ENCODE data around the gene IFITM5.
"Not testable (repeated sequence)": the region's sequence is repeated elsewhere in the genome, so short reads cannot be mapped to it uniquely, and the experiment has no call there.

Gene IFITM5

DNA sequence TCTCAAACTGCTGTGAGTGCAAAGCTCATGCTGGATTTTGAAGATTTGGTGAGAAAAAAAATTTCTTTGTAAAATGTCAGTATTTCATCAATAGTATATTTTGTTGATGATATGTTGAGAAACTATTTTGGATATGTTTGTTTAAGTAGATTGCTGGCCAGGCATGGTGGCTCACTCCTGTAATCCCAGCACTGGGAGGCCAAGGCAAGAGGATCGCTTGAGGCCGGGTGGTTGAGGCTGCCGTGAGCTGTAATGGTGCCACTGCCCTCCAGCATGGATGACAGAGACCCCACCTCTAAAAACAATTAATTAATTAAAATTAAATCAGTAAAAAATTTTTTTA lies 28.2 kb upstream of the IFITM5 start:
- DNase-seq: no peak

DNA sequence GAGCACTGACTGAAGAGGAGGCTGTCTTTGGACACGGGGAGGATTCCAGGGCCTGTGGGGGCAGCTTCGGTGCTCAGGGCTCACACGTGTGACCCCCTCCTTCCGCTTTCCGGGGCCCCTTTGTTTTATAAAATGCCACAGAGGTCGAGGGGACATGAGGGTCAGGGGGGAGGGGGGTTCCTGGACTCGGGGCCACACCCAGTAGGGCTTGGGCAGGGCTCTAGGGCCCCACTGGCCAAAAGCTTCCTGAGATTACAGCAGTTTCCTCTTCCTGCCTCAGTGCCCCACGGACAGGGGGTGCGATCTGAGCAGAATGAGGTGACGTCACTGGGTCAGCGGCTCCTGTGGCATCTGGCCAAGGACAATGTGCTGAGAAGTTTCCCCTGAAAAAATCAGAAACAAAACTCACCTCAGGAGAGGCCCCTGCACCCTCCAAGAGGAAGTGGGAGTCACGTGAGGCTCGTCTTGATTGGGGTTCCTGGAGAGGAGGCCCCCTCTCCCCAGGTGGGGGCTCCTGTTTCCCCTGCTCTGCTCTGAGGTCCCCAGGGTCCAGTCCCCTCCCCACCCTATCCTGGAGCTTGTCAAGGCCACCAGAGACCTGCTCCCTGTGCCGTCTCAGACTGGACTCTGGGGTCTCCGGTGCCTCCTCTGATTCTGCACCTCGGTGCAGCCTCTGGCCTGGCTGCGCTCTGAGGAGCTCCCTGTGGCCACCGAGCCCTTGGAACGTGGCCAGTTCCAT lies 27.7 kb upstream of the IFITM5 start:
- no peak for DNase-seq

DNA sequence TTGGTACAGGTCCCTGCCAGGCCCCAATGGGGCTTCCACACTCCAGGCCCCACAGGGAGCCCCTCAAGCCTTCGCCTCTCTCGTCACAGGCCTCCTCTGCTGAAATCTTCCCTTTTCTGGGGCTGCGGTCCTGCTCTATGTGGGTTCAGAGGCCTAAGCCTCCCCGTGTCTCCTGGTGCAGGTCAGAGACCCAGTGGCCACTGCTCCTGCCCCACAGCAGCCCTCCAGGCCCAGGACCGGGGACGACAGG lies 27.2 kb upstream of the IFITM5 start:
- DNase-seq: no peak

DNA sequence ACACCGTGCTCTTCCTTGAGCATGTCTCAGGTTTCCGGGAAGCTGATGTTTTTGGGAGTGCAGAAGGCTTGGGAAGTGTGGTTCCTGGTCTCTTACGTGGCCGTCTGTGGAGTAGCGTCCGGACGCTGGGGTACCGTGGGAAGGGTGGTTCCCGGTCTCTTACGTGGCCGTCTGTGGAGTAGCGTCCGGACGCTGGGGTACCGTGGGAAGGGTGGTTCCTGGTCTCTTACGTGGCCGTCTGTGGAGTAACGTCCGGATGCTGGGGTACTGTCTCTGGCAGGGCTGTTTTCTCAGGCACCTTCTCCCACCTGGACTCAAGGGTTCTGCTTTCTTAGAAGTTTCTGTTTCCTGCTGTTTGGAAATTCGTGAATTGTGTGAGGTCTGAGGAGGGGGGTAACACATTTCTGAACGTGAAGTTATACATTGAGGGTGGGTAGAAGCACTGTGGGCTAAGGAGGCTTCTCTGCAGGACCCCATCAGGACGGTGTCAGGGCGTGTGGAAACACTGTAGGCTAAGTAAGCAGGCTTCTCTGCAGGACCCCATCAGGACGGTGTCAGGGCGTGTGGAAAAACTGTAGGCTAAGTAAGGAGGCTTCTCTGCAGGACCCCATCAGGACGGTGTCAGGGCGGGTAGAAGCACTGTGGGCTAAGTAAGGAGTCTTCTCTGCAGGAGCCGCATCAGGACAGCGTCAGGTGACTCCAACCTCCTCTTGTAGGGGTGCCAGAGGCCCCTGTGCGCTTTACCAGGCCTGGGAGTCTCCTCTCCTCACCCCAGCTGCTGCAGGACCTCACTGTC lies 26.7 kb upstream of the IFITM5 start:
- no peak for DNase-seq

DNA sequence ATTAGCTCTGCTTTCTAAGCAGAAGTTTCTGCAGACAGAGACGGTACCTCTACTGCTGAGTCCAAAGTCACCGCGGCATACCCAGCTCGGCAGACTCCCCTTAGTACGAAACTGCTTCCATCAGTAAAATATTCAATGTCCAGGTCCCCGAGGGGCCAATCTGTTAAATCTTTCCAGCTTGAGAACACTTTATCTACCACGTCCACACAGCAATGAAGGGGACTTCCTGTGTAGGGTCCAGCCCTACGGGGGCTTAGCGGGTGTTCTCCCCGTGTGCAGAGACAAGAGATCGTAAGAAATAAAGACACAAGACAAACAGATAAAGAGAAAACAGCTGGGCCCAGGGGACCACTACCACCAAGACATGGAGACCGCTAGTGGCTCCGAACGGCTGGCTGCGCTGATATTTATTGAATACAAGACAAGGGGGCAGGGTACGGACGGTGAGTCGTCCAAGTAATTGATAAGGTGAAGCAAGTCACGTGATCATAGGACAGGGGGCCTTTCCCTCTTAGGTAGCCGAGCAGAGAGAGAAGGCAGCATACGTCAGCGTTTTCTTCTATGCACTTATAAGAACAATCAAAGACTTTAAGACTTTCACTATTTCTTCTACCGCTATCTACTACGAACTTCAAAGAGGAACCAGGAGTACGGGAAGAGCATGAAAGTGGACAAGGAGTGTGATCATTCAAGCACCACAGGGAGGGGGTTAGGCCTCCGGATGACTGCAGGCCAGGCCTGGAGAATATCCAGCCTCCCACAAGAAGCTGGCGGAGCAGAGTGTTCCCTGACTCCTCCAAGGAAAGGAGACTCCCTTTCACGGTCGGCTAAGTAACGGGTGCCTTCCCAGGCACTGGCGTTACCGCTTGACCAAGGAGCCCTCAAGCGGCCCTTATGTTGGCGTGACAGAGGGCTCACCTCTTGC lies 25.5 kb upstream of the IFITM5 start:
- DNase-seq: not testable (repeated sequence)

DNA sequence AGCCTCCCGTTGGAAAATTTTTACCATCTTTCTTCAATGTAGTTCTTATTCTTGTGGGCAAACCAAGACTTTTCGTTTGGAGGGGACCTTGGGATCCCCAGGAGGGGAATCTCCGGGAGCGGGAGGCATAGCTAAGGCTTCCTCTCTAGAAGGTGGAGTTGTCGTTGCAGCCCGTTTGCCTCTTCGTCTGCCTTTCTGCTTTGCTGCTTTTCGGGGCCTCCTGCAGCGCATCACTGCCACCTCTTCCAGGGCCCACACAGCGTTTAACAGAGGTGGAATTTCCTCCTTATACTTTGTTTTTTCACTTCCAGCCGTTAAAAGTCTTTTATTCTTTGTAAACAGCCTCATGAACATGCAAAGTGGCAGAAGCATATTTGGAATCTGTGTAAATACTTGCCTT lies 24.8 kb upstream of the IFITM5 start:
- DNase-seq: no peak

DNA sequence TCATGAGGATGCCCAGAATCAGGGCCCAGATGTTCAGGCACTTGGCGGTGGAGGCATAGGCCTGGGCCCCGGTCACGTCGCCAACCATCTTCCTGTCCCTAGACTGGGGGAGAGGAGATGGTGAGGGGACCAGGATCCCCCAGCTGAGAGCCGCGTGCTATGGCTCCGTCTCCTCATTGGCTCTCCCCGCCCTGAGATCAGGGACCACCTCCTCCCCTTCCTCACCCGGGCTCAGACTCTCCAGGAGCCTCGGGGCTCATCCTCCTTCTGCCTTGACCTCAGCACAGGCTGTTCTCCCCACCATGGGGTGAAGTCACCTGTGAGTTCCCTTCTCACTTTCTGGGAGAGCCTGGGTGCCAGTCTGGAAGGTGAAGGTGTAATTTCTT lies 20.6 kb upstream of the IFITM5 start:
- not testable (repeated sequence) for DNase-seq

DNA sequence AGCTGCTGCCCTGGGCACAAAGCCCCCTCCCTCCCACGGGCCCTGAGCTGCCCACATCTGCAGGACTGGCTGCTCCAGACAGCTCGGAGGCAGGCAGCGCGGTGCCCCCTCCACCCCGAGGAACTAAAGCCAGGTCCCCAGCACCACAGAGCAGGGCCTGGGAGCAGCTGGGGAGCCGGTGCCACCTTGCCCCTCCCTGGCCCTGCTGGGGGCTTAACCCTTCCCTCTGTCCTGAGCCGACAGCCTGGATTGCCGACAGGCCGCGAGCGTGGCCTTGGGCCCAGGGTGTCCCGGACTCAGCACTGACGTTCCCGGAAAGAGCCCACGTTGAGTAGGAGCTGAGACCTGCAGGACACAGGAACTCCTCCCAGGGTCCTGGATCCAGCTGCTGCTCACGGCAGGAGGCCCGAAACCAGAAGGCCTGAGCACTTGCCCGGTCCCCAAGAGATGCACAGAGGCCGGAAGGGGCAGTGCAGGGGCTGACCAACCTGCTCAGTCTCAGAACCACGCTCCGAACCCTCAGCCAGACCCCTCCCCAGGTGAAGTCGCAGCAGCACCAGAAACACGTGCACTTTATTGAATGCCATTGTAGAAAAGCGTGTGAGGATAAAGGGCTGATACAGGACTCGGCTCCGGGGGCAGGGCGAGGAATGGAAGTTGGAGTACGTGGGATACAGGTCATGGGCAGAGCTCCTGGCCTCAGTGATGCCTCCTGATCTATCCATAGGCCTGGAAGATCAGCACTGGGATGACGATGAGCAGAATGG lies 20.0 kb upstream of the IFITM5 start:
- DNase-seq: not testable (repeated sequence)

DNA sequence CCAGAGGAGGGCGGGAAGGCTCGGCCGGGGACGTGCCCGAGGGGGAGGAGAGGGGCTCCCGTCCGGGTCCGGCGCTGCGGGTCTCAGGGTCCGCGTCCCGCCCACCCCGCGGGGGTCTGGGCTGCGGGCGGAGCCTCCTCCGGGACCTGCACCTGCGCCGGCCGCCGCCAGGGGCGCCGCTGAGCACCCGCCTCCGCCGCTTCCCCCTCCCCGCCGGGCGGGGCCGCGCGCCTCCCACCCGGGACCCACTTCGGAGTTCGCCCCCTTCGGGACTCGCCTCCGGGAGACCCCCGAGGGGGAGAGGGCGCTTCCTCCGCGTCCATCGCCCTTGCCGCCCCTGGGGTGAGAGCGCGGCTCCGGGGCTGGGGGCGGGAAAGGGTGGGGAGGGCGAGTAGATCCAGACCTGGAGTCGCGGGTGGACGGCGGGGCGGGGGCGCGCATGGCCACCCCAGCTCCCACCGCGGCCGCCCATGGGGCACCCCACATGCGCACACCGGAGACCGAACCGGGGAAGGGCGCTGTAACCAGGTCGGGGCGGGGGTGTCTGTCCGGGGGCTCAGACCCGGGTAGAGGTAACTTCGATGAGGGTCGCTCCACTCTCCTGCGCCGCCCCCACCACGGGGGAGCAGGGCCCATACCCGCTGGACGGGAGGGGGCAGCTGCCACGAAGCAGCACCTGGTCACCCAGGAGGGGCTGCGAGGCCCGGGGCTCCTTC lies 19.2 kb upstream of the IFITM5 start:
- DNase-seq: not testable (repeated sequence)

DNA sequence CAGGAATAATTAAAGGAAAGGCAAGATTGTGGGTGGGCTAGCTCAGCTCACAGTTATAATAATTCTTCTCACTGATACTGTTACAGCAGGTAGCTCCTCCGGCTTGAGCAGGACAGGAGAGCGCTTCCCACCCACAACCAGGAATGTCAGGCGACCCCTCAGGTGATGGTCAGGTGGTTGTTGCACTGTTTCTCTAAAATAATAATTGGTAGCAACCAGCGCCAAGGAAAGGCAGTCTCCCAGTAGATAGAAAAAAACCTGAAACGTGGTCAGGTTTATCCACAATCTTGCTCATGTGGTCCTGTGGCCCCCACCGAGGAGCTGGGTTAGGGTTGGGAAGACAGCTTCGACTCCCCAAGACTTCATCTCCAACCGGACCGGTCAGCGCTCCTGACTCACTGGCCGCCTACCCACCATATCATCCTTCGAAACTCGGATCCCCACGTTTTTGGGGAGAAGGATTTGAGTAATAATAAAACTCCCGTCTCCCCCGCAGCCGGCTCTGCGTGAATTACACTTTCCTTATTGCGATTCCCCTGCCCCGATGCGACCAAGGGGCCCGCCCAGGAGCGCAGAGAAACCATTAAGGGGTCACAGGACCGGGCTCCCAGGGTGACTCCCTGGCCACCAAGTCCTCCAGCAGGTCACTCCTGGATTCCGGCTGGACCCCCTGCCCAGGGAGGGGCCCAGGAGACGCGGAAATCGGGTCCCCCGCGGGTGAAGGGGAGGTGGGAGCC lies 18.5 kb upstream of the IFITM5 start:
- not testable (repeated sequence) for DNase-seq

DNA sequence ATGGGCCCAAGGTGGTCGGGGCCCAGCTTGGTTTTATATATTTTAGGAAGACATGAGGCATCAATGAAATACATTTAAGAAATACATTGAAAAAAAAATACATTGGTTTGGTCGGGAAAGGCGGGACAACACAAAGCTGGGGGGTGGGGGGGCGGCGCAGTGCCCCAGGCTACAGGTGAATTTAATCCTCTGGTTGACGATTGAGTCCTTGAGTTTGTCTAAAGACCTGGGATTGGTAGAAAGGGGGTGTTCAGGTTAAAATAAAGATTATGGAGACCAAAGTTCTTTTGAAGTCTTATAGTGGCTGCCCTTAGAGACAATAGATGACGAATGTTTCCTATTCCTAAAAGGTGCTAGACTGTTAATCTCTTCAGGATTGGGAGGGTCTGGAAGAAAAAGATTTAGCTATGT lies 17.6 kb upstream of the IFITM5 start:
- no peak for DNase-seq

DNA sequence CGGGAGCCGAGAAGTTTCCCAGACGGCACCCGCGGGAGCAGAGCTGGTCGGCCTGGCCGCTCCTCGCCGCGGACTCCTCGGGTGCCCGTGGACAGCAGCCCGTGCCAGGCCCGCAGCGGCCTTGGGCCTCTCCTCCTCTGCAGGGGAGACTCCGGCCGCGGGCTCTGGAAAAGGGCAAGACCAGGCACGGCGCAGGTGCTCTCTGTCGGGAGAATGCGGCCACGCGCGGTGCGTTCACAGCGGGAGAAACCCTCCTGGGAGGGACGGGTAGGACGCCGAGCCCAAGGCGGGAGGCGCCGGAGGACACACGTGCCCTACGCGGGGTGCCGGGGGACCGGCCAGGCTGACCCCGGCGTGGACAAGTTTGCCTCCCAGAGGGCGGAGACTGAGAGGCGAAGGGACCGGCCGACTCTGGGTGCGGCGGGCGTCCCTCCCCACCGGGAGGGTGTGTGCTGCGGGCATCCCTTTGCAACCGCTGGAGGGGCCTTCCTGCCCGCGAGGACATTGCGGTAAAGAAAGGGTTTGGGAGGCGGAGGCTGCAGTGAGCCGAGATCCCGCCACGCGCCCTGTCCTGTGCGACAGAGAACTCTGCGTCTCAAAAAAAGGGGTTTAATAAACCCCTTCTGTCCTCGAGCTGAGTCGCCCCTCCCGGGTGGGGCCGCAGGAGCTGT lies 16.8 kb upstream of the IFITM5 start:
- DNase-seq: no peak

DNA sequence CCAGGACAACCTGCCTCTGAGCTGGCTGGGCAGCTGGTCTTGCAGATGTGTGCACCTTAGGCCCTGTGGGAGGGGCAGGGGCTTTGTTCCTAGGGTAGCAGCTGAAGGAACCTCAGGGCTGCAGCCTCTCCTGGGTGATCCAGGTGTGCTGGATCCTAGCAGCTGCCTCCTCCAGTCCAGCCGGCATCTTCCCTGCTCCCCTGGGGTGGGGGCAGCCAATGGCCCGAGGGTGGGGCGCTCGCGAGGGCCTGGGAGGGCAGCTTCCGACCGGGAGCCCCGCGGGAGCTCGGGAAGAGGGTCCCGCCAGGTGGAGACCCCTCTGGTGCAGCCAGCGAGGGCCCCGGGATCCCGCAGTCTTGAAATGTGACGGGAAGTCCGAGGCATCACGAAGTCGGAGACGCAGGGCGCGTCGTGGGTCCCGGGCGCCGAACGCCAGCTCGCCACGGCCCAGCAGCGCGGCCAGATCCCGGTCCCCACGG lies 16.2 kb upstream of the IFITM5 start:
- DNase-seq: no peak

DNA sequence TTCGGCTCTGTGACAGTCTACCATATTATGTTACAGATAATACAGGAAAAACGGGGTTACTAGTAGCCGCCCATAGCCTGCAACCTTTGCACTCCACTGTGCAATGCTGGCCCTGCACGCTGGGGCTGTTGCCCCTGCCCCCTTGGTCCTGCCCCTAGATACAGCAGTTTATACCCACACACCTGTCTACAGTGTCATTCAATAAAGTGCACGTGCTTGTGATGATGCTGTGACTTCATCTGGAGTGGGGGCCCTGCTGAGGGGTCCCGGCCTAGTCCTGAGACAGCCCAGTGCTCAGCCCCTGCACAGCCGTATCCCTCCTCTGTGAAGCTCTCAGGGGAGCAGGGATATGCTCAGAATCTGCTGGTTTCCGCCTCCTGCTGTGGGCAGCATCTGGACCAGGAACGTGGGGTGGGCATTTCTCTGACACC lies 15.7 kb upstream of the IFITM5 start:
- DNase-seq: no peak

DNA sequence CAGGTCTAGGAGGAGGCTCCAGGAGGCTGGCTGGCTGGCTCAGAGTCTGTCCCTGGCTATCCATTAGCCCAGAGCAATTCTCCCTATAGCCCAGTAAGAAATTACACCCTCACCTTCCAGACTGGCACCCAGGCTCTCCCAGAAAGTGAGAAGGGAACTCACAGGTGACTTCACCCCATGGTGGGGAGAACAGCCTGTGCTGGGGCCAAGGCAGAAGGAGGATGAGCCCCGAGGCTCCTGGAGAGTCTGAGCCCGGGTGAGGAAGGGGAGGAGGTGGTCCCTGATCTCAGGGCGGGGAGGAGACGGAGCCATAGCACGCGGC lies 15.2 kb upstream of the IFITM5 start:
- DNase-seq: not testable (repeated sequence)

DNA sequence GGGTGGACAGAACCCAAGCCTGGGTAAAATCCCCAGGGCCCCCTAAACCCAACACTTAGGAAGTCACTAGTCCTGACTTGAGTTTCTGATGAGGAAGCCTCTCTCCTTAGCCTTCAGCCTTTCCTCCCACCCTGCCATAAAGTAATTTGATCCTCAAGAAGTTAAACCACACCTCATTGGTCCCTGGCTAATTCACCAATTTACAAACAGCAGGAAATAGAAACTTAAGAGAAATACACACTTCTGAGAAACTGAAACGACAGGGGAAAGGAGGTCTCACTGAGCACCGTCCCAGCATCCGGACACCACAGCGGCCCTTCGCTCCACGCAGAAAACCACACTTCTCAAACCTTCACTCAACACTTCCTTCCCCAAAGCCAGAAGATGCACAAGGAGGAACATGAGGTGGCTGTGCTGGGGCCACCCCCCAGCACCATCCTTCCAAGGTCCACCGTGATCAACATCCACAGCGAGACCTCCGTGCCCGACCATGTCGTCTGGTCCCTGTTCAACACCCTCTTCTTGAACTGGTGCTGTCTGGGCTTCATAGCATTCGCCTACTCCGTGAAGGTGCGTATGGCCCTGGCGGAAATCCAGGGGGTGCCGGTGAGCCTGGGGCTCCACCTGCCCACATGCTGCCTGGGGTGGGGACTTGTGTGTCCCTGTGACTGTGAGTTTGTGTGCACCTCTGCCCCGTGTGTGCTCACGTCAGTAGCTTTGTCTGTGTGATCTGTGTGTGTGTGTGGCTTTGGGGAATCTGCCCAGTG lies 14.6 kb upstream of the IFITM5 start, which contains the start of gene IFITM1:
Gene IFITM1, plus strand, starts transcription at position 254 of the 767 bp plus-strand sequence. Its CDS starts 131 bp downstream, at position 385.
- DNase-seq: no peak

DNA sequence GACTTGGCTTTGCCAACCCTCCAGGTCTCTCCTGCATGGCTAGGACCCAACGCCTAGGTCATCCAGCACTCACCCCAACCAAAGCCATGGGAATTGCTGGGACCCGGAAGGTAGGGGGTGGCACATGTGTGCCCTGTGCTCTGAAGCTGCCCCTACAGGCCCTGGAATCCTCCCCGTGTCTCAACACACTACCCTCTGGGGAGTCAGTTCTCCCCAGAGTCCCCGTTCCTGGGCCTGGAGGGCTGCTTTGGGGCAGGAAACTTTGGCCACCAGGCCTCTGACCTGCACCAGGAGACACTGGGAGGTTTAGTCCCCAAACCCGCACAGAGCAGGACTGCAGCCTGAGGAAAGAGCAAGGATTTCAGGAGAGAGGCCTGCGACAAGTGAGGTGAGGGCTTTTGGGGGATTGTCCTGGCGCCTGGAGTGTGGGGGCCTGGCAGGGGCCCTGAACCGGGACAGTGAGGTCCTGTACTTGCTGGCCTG lies 14.0 kb upstream of the IFITM5 start:
- no peak for DNase-seq

DNA sequence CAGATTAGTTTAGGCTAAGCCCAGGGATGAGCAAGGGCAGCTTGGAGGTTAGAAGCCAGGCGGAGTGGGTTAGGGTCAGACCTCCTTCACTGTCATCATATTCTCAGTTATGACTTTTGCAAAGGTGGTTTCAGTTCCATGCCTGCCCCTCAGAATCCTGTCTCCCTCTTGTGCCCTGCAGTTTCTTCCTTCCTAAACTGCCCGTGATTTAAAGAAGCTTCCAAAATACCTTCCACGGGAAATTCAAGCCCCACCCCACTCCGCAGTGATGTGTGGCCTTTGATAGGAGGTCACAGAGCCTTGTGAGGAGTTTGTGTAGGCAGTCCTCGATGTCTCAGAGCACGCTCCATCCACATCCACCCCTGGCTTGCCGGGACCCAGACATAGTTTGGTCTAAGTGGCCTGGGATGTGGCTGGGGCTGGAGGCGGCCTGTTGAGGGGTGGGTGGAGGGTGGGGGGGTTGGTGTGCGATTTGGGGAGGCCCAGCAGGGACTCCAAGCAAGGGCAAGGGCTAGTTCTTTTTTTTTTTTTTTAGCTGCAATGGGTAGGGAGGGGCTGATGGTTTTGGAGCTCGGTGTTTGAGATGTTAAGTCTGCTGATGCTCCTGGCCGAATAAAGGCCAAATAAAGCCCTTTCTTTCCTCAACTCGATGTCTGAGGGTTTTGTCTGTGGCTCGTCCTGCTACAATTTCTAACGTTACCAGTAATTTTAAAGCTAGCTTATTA lies 12.9 kb upstream of the IFITM5 start:
- DNase-seq: no peak
